NCI-H187 treated with DMSO at 0.1 percent for 48 hours (cell line): ENCODE results near the gene ATP7B.

Experiments
- DNase-seq: peaks from one replicate; lab custom pipeline; 2025; lab: John Stamatoyannopoulos, UW

The ATP7B gene

GRCh38 chr13:51894239-51894638, 117.0 kb downstream of the ATP7B start:
- DNase-seq, result no peak

- no peak for DNase-seq
These were observed 118.6 kb downstream of the ATP7B start for GRCh38 chr13:51892657-51893056.

- no peak for DNase-seq
These were observed 123.8 kb downstream of the ATP7B start for GRCh38 chr13:51887468-51887867.

- no peak for DNase-seq
These were observed 125.6 kb downstream of the ATP7B start for GRCh38 chr13:51885651-51886050.

GRCh38 chr13:51883226-51883600, 128.0 kb downstream of the ATP7B start:
- no peak for DNase-seq
